Measurements from ENCODE around the gene TLDC2. TPM values are rescaled to one million over a fixed set of nuclear protein-coding genes. Genes with fewer than 3 reads are reported as not detected.

TLDC2 gene
- total RNA-seq, 1 experiment from 2014 or later, result 0.32 TPM

DNA sequence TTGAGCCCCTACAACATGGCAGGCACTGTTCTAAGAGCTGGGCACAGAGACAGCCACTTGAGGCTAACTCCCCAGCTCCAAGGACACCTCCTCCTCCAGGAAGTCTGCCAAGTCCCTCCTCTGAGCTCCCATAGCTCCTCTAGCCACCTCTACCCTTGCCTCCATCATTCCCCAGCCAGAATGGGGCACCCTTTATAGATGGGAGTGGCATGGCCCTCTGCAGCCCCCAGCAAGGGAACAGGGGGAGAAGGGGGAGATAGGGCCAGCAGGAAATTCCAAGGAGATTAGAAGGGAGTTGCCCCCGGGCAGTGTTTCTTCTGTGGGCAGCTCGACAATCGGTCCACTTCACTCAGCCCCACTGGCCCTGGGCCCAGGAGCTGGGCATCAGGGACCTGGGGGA lies 19.7 kb upstream of the TLDC2 start:
- no peak overlapping the region for H2AFZ ChIP-seq (ENCODE audit: low read depth, low read length, poor library complexity, severe bottlenecking)
- no peak for TF ChIP-seq FOSL1 (IDR thresholded peaks at IDR 0.05; ENCODE audit: low read depth)
- TF ChIP-seq ELF1 (IDR thresholded peaks at IDR 0.05; ENCODE audit: borderline replicate concordance, low read depth), result no peak
- no peak for TF ChIP-seq CEBPB (IDR thresholded peaks at IDR 0.05; ENCODE audit: low read depth)
- TF ChIP-seq EZH2 (IDR thresholded peaks at IDR 0.05), result no peak
- TF ChIP-seq POLR2AphosphoS5 (IDR thresholded peaks at IDR 0.05; ENCODE audit: low read depth, low read length), result no peak
- no peak for TF ChIP-seq ZNF274 (IDR thresholded peaks at IDR 0.05; ENCODE audit: low read depth, low read length)
- TF ChIP-seq, protein P1, sequence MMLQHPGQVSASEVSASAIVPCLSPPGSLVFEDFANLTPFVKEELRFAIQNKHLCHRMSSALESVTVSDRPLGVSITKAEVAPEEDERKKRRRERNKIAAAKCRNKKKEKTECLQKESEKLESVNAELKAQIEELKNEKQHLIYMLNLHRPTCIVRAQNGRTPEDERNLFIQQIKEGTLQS (IDR thresholded peaks at IDR 0.05), result no peak
- TF ChIP-seq, protein P2, sequence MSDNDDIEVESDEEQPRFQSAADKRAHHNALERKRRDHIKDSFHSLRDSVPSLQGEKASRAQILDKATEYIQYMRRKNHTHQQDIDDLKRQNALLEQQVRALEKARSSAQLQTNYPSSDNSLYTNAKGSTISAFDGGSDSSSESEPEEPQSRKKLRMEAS (IDR thresholded peaks at IDR 0.05), result no peak
- no peak for TF ChIP-seq RAD21 (IDR thresholded peaks at IDR 0.05; ENCODE audit: low read depth)
- TF ChIP-seq, protein P3, sequence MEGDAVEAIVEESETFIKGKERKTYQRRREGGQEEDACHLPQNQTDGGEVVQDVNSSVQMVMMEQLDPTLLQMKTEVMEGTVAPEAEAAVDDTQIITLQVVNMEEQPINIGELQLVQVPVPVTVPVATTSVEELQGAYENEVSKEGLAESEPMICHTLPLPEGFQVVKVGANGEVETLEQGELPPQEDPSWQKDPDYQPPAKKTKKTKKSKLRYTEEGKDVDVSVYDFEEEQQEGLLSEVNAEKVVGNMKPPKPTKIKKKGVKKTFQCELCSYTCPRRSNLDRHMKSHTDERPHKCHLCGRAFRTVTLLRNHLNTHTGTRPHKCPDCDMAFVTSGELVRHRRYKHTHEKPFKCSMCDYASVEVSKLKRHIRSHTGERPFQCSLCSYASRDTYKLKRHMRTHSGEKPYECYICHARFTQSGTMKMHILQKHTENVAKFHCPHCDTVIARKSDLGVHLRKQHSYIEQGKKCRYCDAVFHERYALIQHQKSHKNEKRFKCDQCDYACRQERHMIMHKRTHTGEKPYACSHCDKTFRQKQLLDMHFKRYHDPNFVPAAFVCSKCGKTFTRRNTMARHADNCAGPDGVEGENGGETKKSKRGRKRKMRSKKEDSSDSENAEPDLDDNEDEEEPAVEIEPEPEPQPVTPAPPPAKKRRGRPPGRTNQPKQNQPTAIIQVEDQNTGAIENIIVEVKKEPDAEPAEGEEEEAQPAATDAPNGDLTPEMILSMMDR (IDR thresholded peaks at IDR 0.05 in 2 of 3, conservative IDR thresholded peaks at IDR 0.05 in 1 of 3; ENCODE audit: borderline replicate concordance in 1 of 3, insufficient read depth in 1 of 3, low read depth in 2 of 3, low read length in 2 of 3), result no peak
- TF ChIP-seq SIN3A (IDR thresholded peaks at IDR 0.05; ENCODE audit: low read depth), result no peak
- CTCF ChIA-PET, result interaction anchor here (1.1 kb wide), 1 partner anchor 20 kb away, joined by 5 read pairs; no protein-coding TSS in a partner anchor
- H3K36me3 ChIP-seq (ENCODE audit: control insufficient read depth in 1 of 2, insufficient read depth in 2 of 2, low read length in 2 of 2), result no peaks in the 10 kb centered on the region
- peaks cover 10 to 48% of the 10 kb centered on the region in 2 experiments; a peak in 3 of 4 replicates for H3K4me1 ChIP-seq (ENCODE audit: control insufficient read depth in 1 of 2, insufficient read depth in 2 of 2, low read length in 2 of 2)
- no peaks in the 10 kb centered on the region for H3K9me2 ChIP-seq (ENCODE audit: insufficient read depth)
- DNase-seq (ENCODE audit: low read depth, low spot score) (no peak), ATAC-seq (no peak)
- no peak overlapping the region for H3K9ac ChIP-seq (ENCODE audit: low read length)
- POLR2A ChIA-PET, result no interaction called here
- H3K9me3 ChIP-seq (ENCODE audit: control insufficient read depth in 1 of 2, insufficient read depth in 1 of 2, low read depth in 1 of 2, low read length in 2 of 2), result no peaks in the 10 kb centered on the region
- H3K27ac ChIP-seq (ENCODE audit: low read depth, low read length), result no peak overlapping the region
- no peak overlapping the region for H3K4me2 ChIP-seq (ENCODE audit: low read length)
- intact Hi-C loops (cut with micrococcal nuclease), result no loop called here
- H4K20me1 ChIP-seq (ENCODE audit: insufficient read depth), result no peaks in the 10 kb centered on the region
- peaks cover 44% of the 10 kb centered on the region; the same call in 1 of the 2 replicates for H3K79me2 ChIP-seq (ENCODE audit: insufficient read depth, low read length)
- BruUV-seq (replicated peaks), result no TSS peak
- RAD21 ChIA-PET (ENCODE audit: low non-redundant PET in 1 of 2, low total read pairs in 2 of 2, uncharacterized antibody in 2 of 2, unreplicated experiment in 2 of 2), result no interaction called here
- no peak overlapping the region for H3K4me3 ChIP-seq (replicated peaks in 1 of 2; ENCODE audit: low read depth in 1 of 2, low read length in 2 of 2)
- H3K27me3 ChIP-seq (ENCODE audit: insufficient read depth, low read length), result no peaks in the 10 kb centered on the region
